ENCODE results near the gene HLA-DMA.

- no peak for TF ChIP-seq EGR1 (IDR thresholded peaks at IDR 0.05)
- no peak for TF ChIP-seq MAX (IDR thresholded peaks at IDR 0.05)
- TF ChIP-seq EP300 (IDR thresholded peaks at IDR 0.05; ENCODE audit: borderline replicate concordance) = no peak
- TF ChIP-seq YY1 (IDR thresholded peaks at IDR 0.05; ENCODE audit: low read depth) = no peak
These were observed 30.6 kb upstream of the HLA-DMA start for GRCh38 chr6:32983493-32983848.

Measured in Ishikawa (cell line).